Stimulated activated effector memory CD8-positive, alpha-beta T cell treated with anti-CD3 and anti-CD28 coated beads, Interleukin-12 subunit alpha, Interleukin-12 subunit beta, amount 100 ng/mL, for 72 hours (primary cell): ENCODE measurements around the gene C7.
A peak's percentile ranks its signal among the peaks of the same experiment; 100 is the strongest.

ENCODE experiments used
- ATAC-seq: fragments of 150-1000 bp; cut with Tn5 transposase; 2 replicates; pipeline ENCODE4 v1.10.0; 2021
- DNase-seq, 2 donors: peaks; one replicate each; pipeline ENCODE4 v3.0.0; 2021 to 2022; ENCODE audit warnings: low spot score in 2 of 2
- H3K27ac Mint-ChIP-seq: one replicate; pipeline ENCODE4 v1.8.0; 2022; ENCODE audit warnings: mild to moderate bottlenecking, mixed read lengths
- H3K36me3 Mint-ChIP-seq: one replicate; pipeline ENCODE4 v1.8.0; 2022; ENCODE audit warnings: mild to moderate bottlenecking, mixed read lengths
- H3K4me1 Mint-ChIP-seq: one replicate; pipeline ENCODE4 v1.8.0; 2022; ENCODE audit warnings: mixed read lengths
- H3K4me3 Mint-ChIP-seq: one replicate; pipeline ENCODE4 v1.8.0; 2022; ENCODE audit warnings: mild to moderate bottlenecking, mixed read lengths
- H3K9me3 Mint-ChIP-seq: one replicate; pipeline ENCODE4 v1.8.0; 2022; ENCODE audit warnings: mixed read lengths

The C7 gene

GRCh38 chr5:40904205-40904993, 4.9 kb upstream of the C7 start:
- ATAC-seq: peak; percentile 74
- peak in 1 of 2 donors; percentile 59 for DNase-seq
- Mint-ChIP-seq H3K4me1 (no peaks in the 10 kb centered on the region), H3K27ac (no peak overlapping the region), H3K9me3 (no peaks in the 10 kb centered on the region), H3K36me3 (no peaks in the 10 kb centered on the region), H3K4me3 (no peak overlapping the region)

DNA sequence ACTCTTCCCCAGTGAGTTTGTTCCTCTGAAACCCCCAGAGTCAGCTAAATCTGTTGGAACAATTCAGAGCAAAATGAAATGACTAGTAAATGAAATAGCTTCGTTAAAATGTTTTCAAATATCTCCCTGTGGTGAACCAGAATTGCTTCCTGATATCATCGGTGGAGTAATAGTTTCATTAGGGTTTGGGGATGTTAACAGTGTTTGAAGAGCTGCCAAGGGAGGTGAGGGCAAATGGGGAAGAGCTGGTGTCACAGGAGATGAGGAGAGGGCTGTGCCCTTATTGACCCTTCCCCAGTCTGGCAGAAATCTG, 4.3 kb upstream of the C7 start:
- Mint-ChIP-seq H3K27ac (no peak overlapping the region), H3K4me1 (no peaks in the 10 kb centered on the region), H3K9me3 (no peaks in the 10 kb centered on the region), H3K36me3 (no peaks in the 10 kb centered on the region), H3K4me3 (no peak overlapping the region)
- ATAC-seq (no peak), DNase-seq (no peak)

GRCh38 chr5:40906351-40906751, 2.9 kb upstream of the C7 start:
- Mint-ChIP-seq H3K27ac (no peak overlapping the region), H3K9me3 (no peaks in the 10 kb centered on the region)

DNA sequence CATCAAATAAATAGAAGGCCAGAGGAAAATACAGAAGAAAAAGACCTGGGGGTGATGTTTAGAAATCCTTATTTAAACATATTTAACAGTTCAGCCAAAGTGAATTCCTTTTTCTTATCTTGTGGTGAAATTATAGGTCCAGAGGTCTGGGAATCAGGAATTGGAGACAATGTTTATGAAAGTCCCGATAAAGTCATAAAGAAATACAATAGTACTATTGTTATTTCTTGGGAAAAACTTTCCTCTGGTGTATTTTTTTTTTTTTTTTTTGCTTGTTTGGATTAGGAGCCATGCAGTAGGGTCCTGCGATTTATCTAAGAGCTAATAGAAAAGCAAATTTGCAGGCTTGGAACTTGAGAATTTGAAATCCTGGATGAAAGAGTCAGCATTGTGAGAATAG, 426 bp downstream of the C7 start:
- peaks cover 1% of the 10 kb centered on the region for H3K4me1 Mint-ChIP-seq
- no peaks in the 10 kb centered on the region for H3K36me3 Mint-ChIP-seq
- ATAC-seq (no peak), DNase-seq (no peak)
- no peak overlapping the region for H3K27ac Mint-ChIP-seq
- H3K4me3 Mint-ChIP-seq: no peak overlapping the region
- H3K9me3 Mint-ChIP-seq: no peaks in the 10 kb centered on the region

More at GRCh38 chr5:40906351-40906751, 2.9 kb upstream of the C7 start:
- H3K4me3 Mint-ChIP-seq: no peak overlapping the region
- no peak for DNase-seq
- no peaks in the 10 kb centered on the region for H3K4me1 Mint-ChIP-seq
- ATAC-seq: no peak
- no peaks in the 10 kb centered on the region for H3K36me3 Mint-ChIP-seq

DNA sequence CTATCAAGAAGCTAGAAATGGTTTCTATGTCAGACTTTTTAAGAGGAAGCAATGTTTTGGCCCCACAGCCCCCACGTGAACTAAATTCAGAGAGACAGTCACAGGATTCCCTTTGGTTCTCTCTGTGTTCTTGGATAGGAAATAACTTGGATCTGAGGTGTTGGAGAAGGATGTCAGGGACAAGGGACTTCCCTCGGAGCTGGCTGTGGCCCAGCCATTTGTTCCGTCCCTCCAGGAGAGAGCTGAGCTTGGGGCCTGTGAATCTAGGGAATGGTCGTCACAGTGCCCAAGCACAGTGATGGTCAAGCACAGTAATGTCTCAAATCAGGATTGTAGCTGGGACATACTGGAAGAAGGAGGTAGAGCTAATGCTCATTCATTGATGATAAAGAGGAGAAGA, 2.0 kb downstream of the C7 start:
- Mint-ChIP-seq H3K36me3 (no peaks in the 10 kb centered on the region), H3K4me3 (no peak overlapping the region), H3K9me3 (no peaks in the 10 kb centered on the region), H3K27ac (no peak overlapping the region), H3K4me1 (peaks cover 6% of the 10 kb centered on the region)
- ATAC-seq (no peak), DNase-seq (no peak)

DNA sequence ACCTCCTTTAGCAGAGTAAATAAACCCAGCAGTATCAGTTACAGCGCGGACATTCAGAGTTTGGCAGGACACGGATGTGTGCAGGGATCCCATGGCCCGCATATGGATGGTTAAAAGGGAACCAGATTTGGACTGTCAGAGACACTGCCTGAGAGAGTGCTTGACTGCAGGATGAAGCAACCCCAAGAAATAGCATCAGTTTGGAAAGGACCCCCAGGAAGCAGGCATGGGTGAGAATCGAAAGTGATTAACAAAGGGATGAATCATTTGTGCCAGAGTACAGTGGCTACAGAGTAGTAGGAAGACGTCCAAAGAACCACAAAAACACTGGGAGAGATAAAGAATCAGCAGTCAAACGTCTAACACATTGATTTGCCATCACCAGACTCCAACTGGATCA, 5.5 kb downstream of the C7 start:
- peaks cover 6% of the 10 kb centered on the region for H3K4me1 Mint-ChIP-seq
- no peak for DNase-seq
- H3K9me3 Mint-ChIP-seq: no peaks in the 10 kb centered on the region
- no peak overlapping the region for H3K4me3 Mint-ChIP-seq
- no peaks in the 10 kb centered on the region for H3K36me3 Mint-ChIP-seq
- ATAC-seq: no peak
- no peak overlapping the region for H3K27ac Mint-ChIP-seq

DNA sequence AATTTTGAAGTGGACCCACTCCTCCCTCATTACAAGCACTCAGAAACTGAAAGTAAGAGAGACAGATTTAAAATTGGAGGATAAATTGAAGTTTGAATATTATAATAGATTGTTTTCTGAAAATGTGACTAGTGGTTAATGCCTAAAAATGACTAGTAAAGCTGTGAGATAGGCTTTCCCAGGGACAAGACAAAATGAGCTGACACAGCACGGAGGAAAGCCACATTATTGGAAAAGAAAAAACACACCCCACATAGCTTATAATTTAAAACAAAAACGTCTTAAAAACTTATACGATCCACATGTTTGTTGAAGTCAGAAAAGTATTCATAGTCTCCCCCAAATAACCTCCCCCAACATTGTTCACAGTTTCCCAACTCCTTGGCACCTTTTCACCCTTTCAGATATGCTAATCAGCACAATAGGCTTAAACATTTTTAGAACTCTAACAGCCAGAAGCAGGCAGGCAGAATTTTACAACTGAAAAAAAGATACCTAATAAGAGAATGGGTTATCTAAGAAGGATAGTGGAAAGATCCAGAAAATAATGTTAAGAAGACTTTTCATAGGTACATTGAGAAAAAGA, 6.1 kb downstream of the C7 start:
- H3K36me3 Mint-ChIP-seq: no peaks in the 10 kb centered on the region
- ATAC-seq (no peak), DNase-seq (no peak)
- H3K9me3 Mint-ChIP-seq: no peaks in the 10 kb centered on the region
- no peak overlapping the region for H3K27ac Mint-ChIP-seq
- H3K4me3 Mint-ChIP-seq: no peak overlapping the region
- peaks cover 6% of the 10 kb centered on the region for H3K4me1 Mint-ChIP-seq

DNA sequence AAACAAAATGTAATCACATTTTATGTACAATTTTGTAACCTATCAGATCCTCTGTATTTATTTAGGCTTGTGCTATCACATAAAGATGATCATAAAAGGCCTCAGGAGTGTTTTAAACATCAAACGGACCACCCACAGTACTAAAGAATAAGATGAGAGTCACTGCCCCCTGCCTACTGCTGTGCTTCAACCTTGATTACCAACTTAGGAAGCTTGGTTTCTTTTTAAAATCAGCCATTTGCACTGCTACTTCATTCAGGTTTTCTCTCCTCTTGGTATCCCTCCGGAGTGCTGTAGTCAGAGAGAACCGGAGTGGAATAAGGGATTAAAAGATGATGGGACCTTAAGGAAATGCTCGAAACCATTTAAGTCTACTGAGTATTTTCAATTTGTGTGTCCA, 6.9 kb downstream of the C7 start:
- DNase-seq: no peak
- no peaks in the 10 kb centered on the region for H3K36me3 Mint-ChIP-seq
- H3K4me1 Mint-ChIP-seq: peaks cover 6% of the 10 kb centered on the region
- ATAC-seq: no peak
- no peaks in the 10 kb centered on the region for H3K9me3 Mint-ChIP-seq
- H3K4me3 Mint-ChIP-seq: no peak overlapping the region
- H3K27ac Mint-ChIP-seq: no peak overlapping the region

DNA sequence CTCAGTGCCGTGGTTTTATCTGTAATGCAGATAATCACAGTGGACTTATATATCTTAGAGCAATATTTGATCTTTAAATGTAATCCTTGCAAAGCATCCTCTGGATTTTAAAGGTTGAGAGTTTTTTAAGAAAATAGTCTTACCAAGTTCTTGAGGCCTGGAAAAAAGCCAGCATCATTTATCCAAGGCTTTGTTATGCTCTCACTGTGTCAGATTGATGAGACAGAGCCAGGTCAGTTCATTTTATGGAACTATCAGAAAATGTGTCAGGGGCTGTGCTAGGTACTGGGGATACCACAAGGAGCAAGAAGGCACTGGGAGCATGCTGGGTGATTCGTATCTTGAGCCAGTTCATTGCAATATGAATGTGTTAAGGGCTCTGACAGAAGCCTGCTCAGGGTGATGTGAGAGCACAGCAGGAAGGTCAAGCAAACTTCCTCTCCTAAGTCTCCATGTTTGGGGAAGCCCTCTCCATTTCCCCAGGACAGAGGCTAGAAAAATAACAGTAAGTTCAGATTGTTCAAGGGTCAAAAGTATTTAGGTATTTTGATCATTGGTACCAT, 19.7 kb downstream of the C7 start:
- no peaks in the 10 kb centered on the region for H3K36me3 Mint-ChIP-seq
- ATAC-seq: no peak
- H3K4me3 Mint-ChIP-seq: no peak overlapping the region
- peaks cover 8% of the 10 kb centered on the region for H3K9me3 Mint-ChIP-seq
- no peaks in the 10 kb centered on the region for H3K4me1 Mint-ChIP-seq
- H3K27ac Mint-ChIP-seq: no peak overlapping the region
- no peak for DNase-seq

DNA sequence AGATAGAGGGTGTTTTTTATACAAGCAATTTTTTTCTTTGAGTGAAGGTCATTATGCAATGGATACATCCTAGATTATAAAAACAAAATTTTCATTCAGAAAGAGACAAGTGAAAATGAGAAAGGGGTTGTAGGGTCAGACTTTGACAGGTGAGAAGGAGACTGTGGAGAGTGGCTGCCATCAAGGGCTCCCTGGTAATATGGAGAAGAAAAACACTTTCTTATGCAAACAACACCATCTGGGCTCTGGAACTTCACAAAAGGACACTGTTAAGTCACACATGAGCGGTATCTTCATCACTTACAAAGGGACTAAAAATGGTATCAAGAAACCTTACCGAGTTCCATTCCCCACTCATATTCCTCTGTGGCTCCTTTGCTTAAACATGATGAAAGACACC, 23.5 kb downstream of the C7 start:
- DNase-seq (no peak), ATAC-seq (no peak)
- no peaks in the 10 kb centered on the region for H3K9me3 Mint-ChIP-seq
- H3K4me3 Mint-ChIP-seq: no peak overlapping the region
- no peaks in the 10 kb centered on the region for H3K4me1 Mint-ChIP-seq
- H3K36me3 Mint-ChIP-seq: no peaks in the 10 kb centered on the region
- H3K27ac Mint-ChIP-seq: no peak overlapping the region

DNA sequence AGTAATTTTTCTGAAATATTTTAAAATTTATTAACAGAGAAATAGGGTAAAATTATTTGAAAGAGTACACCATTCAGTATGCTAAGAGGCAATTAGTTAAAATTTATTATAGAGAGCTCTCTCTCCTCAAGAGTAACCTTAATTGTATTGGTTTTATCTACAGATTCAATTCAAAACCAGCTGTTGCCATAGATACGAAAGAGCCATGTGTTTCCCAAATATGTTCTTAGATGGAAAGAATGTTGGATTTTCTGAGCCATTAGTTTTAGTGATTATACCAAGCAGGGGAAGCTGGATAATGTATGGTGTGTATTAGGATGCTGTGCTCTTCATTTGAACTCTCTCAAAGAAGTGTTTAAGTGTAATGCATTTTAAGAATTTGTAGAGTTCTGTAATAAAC, 27.8 kb downstream of the C7 start:
- no peak overlapping the region for H3K4me3 Mint-ChIP-seq
- DNase-seq (no peak), ATAC-seq (no peak)
- H3K4me1 Mint-ChIP-seq: no peaks in the 10 kb centered on the region
- H3K27ac Mint-ChIP-seq: no peak overlapping the region
- no peaks in the 10 kb centered on the region for H3K9me3 Mint-ChIP-seq
- no peaks in the 10 kb centered on the region for H3K36me3 Mint-ChIP-seq

- DNase-seq (no peak), ATAC-seq (no peak)
- H3K9me3 Mint-ChIP-seq: no peaks in the 10 kb centered on the region
- H3K27ac Mint-ChIP-seq: no peak overlapping the region
- no peaks in the 10 kb centered on the region for H3K36me3 Mint-ChIP-seq
- no peak overlapping the region for H3K4me3 Mint-ChIP-seq
- no peaks in the 10 kb centered on the region for H3K4me1 Mint-ChIP-seq
These were observed 30.5 kb downstream of the C7 start for GRCh38 chr5:40939753-40940152.

DNA sequence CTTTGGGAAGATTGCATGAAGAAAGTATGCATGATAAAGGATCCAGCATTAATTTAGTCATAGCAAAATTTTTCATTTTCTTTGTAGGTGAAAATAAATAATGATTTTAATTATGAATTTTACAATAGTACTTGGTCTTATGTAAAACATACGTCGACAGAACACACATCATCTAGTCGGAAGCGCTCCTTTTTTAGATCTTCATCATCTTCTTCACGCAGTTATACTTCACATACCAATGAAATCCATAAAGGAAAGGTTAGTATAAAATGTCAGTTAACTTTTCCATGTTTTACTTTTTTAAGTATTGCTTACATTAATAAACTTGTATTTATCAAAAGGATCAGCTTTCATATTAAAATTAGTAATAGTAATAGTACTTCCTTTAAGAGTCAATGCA, 35.8 kb downstream of the C7 start:
- no peak for DNase-seq
- ATAC-seq: no peak
- Mint-ChIP-seq H3K4me1 (no peaks in the 10 kb centered on the region), H3K9me3 (no peaks in the 10 kb centered on the region), H3K27ac (no peak overlapping the region), H3K36me3 (no peaks in the 10 kb centered on the region), H3K4me3 (no peak overlapping the region)

- H3K4me3 Mint-ChIP-seq: no peak overlapping the region
- peaks cover 3% of the 10 kb centered on the region for H3K9me3 Mint-ChIP-seq
- no peak overlapping the region for H3K27ac Mint-ChIP-seq
- no peaks in the 10 kb centered on the region for H3K36me3 Mint-ChIP-seq
- no peaks in the 10 kb centered on the region for H3K4me1 Mint-ChIP-seq
- DNase-seq: no peak
- ATAC-seq: no peak
These were observed 46.0 kb downstream of the C7 start for GRCh38 chr5:40955313-40955712.

DNA sequence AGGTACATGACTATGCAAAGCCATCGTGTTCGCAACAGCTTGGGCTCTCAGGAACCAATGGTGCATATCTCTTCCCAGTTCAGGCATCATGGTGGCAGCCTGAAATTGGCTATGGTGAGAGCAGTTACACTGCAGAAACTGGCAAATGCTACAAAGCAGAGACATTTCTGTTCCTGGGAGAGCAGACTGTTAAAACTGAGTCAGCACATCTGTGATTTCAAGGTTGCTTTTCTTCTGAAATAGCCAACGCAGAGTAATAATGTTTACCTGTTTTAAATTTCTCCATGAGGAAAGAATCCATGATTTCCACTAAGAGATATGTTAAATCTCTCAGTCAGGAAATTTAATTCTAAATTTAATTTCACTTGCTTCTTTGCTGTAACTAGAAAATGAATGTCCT, 47.8 kb downstream of the C7 start:
- no peak for ATAC-seq
- Mint-ChIP-seq H3K27ac (no peak overlapping the region), H3K9me3 (peaks cover 3% of the 10 kb centered on the region), H3K4me1 (no peaks in the 10 kb centered on the region), H3K4me3 (no peak overlapping the region), H3K36me3 (no peaks in the 10 kb centered on the region)
- DNase-seq: no peak

DNA sequence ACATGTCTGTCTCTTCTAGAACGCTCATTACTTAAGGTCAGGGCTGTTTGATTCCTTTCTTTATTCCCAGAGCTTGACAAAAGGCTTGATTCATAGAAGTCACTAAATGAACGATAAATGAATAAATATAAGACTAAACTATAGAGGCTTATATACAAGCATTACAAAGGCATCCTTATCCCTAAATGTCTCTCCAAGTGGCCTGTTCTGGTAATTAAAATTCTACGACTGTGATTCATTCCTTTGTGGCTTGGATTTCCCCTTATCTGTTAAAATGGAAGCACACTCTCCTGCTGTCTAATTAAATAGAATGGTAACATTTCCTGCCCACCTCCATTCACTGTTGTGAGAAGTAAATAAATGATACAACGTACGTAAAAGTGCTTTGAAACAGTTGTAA, 49.5 kb downstream of the C7 start:
- DNase-seq (no peak), ATAC-seq (no peak)
- Mint-ChIP-seq H3K9me3 (peaks cover 3% of the 10 kb centered on the region), H3K36me3 (no peaks in the 10 kb centered on the region), H3K4me3 (no peak overlapping the region), H3K4me1 (no peaks in the 10 kb centered on the region), H3K27ac (no peak overlapping the region)
